AG04449 (cell line): ENCODE results near the gene TOR1A.
"Not testable (repeated sequence)": the region's sequence is repeated elsewhere in the genome, so short reads cannot be mapped to it uniquely, and the experiment has no call there.

Experiments
- CTCF ChIA-PET: fragments of 350-600 bp; formaldehyde crosslinking; extraction: SDS; loops from one replicate; lab custom pipeline; 2021; ENCODE audit warnings: antibody characterized with exemption; lab: Yijun Ruan, JAX
- POLR2A ChIA-PET: fragments of 400-600, 350-600 bp; formaldehyde crosslinking; extraction: SDS; loops from one replicate; lab custom pipeline; 2020; ENCODE audit warnings: antibody characterized with exemption, inconsistent platforms; lab: Yijun Ruan, JAX
- DNase-seq: peaks from one replicate; pipeline ENCODE4 v3.0.0-alpha.2; 2010; ENCODE audit warnings: low read depth, low spot score
- H3K4me3 ChIP-seq: 2 replicates; pipeline ENCODE4 v1.5.1; 2011; ENCODE audit warnings: low read depth, mild to moderate bottlenecking, control low read depth, low read length
- TF ChIP-seq, protein P1 (sequence below): IDR thresholded peaks from one replicate; pipeline ENCODE4 v1.5.1; 2011; ENCODE audit warnings: mild to moderate bottlenecking, moderate library complexity, low read length, control low read depth, inconsistent platforms; ENCODE audit not compliant: insufficient read depth; ENCODE audit errors: missing control alignments

Gene TOR1A

GRCh38 chr9:129776566-129776937 is 47.4 kb downstream of the TOR1A start:
- DNase-seq = no peak
- ChIA-PET CTCF (interaction anchor here (1.0 to 19.2 kb wide), 15 partner anchors 9 to 645 kb away, joined by 3 to 429 read pairs (median 5); partner anchors contain the start of gene ASB6), POLR2A (interaction anchor here (0.7 to 3.0 kb wide), 7 partner anchors 13 to 64 kb away, joined by 3 to 12 read pairs (median 4); partner anchors contain the start of gene PTGES)
- peak overlapping the region; percentile 33 for H3K4me3 ChIP-seq
- TF ChIP-seq, protein P1, sequence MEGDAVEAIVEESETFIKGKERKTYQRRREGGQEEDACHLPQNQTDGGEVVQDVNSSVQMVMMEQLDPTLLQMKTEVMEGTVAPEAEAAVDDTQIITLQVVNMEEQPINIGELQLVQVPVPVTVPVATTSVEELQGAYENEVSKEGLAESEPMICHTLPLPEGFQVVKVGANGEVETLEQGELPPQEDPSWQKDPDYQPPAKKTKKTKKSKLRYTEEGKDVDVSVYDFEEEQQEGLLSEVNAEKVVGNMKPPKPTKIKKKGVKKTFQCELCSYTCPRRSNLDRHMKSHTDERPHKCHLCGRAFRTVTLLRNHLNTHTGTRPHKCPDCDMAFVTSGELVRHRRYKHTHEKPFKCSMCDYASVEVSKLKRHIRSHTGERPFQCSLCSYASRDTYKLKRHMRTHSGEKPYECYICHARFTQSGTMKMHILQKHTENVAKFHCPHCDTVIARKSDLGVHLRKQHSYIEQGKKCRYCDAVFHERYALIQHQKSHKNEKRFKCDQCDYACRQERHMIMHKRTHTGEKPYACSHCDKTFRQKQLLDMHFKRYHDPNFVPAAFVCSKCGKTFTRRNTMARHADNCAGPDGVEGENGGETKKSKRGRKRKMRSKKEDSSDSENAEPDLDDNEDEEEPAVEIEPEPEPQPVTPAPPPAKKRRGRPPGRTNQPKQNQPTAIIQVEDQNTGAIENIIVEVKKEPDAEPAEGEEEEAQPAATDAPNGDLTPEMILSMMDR = no peak

DNA sequence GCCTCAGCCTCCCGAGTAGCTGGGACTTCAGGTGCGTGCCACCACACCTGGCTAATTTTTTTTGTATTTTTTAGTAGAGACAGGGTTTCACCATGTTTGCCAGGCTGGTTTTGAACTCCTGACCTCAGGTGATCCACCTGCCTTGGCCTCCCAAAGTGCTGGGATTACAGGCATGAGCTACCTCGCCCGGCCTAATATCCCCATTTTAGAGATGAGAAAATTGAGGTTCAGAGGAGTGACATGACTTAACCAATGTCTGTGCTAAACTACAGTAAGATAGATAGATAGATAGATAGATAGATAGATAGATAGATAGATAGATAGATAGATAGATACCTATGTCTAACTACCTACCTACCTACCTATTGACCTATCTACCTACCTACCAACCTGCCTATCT is 47.8 kb downstream of the TOR1A start:
- CTCF ChIA-PET = interaction anchor here (1.0 to 19.2 kb wide), 10 partner anchors 9 to 645 kb away, joined by 3 to 429 read pairs (median 8); partner anchors contain the start of gene ASB6
- not testable (repeated sequence) for H3K4me3 ChIP-seq, DNase-seq
- POLR2A ChIA-PET = interaction anchor here (1.3 to 3.0 kb wide), 3 partner anchors 14 to 38 kb away, joined by 4 to 12 read pairs (median 12); partner anchors contain the start of gene PTGES

GRCh38 chr9:129775448-129775798 is 48.5 kb downstream of the TOR1A start:
- no peak overlapping the region for H3K4me3 ChIP-seq
- ChIA-PET POLR2A (interaction anchor here (3.0 kb wide), 1 partner anchor 14 kb away, joined by 12 read pairs; no protein-coding TSS in a partner anchor), CTCF (interaction anchor here (1.1 to 19.2 kb wide), 7 partner anchors 12 to 644 kb away, joined by 3 to 429 read pairs (median 11); partner anchors contain the start of gene ASB6)
- no peak for DNase-seq
- TF ChIP-seq, protein P1 = no peak

DNA sequence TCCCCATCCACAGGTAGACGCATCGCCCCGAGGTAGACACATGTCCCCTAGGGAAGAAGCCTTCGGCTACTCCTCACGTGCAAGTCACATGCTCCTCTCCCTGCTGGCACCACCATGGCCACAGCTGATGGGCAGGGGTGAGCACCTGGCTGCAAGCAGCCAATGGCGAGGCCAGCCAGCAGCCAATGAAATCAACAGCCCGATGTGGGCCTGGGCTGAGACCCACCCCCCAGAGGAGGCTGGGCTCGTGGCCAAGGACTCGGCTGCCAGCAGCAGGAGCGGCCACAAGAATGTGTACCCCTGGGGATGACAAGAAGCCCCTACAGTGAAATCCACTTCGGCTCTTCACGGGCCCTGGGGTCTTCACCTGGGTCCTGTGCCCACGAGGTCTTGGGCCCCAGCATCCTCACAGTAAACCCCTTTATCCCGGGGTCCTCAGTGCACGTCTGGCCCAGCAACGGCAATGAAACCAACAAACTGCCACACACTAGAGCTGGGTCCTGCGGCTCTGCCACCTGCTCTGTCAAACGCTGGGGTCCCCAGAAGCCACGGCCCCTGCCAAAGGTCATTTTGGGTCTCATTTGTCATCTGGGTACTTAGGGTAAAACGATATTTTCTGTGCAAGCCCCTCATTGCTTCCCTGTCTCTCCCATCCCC is 49.0 kb downstream of the TOR1A start:
- CTCF ChIA-PET = interaction anchor here (0.6 to 19.2 kb wide), 5 partner anchors 15 to 149 kb away, joined by 3 to 429 read pairs (median 38); partner anchors contain the start of genes ASB6 and NTMT1
- no peak for DNase-seq
- H3K4me3 ChIP-seq = no peak overlapping the region
- POLR2A ChIA-PET = interaction anchor here (3.0 kb wide), 1 partner anchor 13 kb away, joined by 12 read pairs; no protein-coding TSS in a partner anchor
- TF ChIP-seq, protein P1 = no peak

GRCh38 chr9:129773262-129774048 is 50.5 kb downstream of the TOR1A start:
- DNase-seq = no peak
- no peak overlapping the region for H3K4me3 ChIP-seq
- TF ChIP-seq, protein P1 = no peak
- POLR2A ChIA-PET = no interaction called here
- CTCF ChIA-PET = interaction anchor here (1.0 to 2.1 kb wide), 5 partner anchors 9 to 48 kb away, joined by 3 to 12 read pairs (median 6); no protein-coding TSS in a partner anchor

- POLR2A ChIA-PET = interaction anchor here (0.6 kb wide), 1 partner anchor 617 kb away, joined by 3 read pairs; no protein-coding TSS in a partner anchor
- TF ChIP-seq, protein P1 = no peak
- no peak for DNase-seq
- no peak overlapping the region for H3K4me3 ChIP-seq
- CTCF ChIA-PET = interaction anchor here (3.4 kb wide), 1 partner anchor 33 kb away, joined by 14 read pairs; no protein-coding TSS in a partner anchor
Observed at GRCh38 chr9:129770741-129771140, 53.2 kb downstream of the TOR1A start.
